GM23248 (cell line): ENCODE results near the gene UBXN6. TPM values are rescaled to one million over a fixed set of nuclear protein-coding genes. Genes with fewer than 3 reads are reported as not detected.

Experiments
- DNase-seq: peaks from one replicate; pipeline ENCODE4 v3.0.0-alpha.2; 2015
- H2AFZ ChIP-seq: fragments of 200-600 bp; sonication (generic); 2 replicates; pipeline ENCODE4 v1.6.1; 2016; ENCODE audit warnings: antibody characterized with exemption
- H3F3A ChIP-seq: fragments of 200-600 bp; sonication (generic); 2 replicates; pipeline ENCODE4 v1.6.1; 2016; ENCODE audit warnings: mild to moderate bottlenecking, antibody characterized with exemption, mixed run types; ENCODE audit not compliant: insufficient read depth
- H3K27ac ChIP-seq: fragments of 200-600 bp; sonication (generic); 2 replicates; pipeline ENCODE4 v1.5.1; 2016; ENCODE audit warnings: mild to moderate bottlenecking
- H3K27me3 ChIP-seq: fragments of 200-600 bp; sonication (generic); replicated peaks from 2 replicates; pipeline ENCODE4 v1.6.1; 2016; ENCODE audit warnings: mild to moderate bottlenecking; ENCODE audit not compliant: insufficient read depth
- H3K36me3 ChIP-seq: fragments of 200-600 bp; sonication (generic); 2 replicates; pipeline ENCODE4 v1.6.1; 2016; ENCODE audit warnings: low read depth, mild to moderate bottlenecking
- H3K4me1 ChIP-seq: fragments of 200-600 bp; sonication (generic); 2 replicates; pipeline ENCODE4 v1.6.1; 2016; ENCODE audit warnings: mild to moderate bottlenecking; ENCODE audit not compliant: insufficient read depth
- H3K4me2 ChIP-seq: fragments of 200-600 bp; sonication (generic); one replicate; pipeline ENCODE4 v1.6.1; 2016; ENCODE audit warnings: mild to moderate bottlenecking; ENCODE audit not compliant: unreplicated experiment
- H3K4me3 ChIP-seq: fragments of 200-600 bp; sonication (generic); 2 replicates; pipeline ENCODE4 v1.5.1; 2016; ENCODE audit warnings: mild to moderate bottlenecking
- H3K79me2 ChIP-seq: fragments of 200-600 bp; sonication (generic); 2 replicates; pipeline ENCODE4 v1.6.1; 2016; ENCODE audit warnings: mild to moderate bottlenecking; ENCODE audit not compliant: insufficient read depth
- H3K9ac ChIP-seq: fragments of 200-600 bp; sonication (generic); 2 replicates; pipeline ENCODE4 v1.6.1; 2016; ENCODE audit warnings: mild to moderate bottlenecking
- H3K9me2 ChIP-seq: fragments of 200-600 bp; sonication (generic); 2 replicates; pipeline ENCODE4 v1.6.1; 2016; ENCODE audit warnings: mixed run types, mild to moderate bottlenecking, moderate library complexity; ENCODE audit not compliant: insufficient read depth
- H3K9me3 ChIP-seq: fragments of 200-600 bp; sonication (generic); one replicate; pipeline ENCODE4 v1.6.1; 2017; ENCODE audit warnings: low read depth
- H4K20me1 ChIP-seq: fragments of 200-600 bp; sonication (generic); 2 replicates; pipeline ENCODE4 v1.6.0; 2016; ENCODE audit not compliant: insufficient read depth
- EZH2 ChIP-seq: fragments of 200-600 bp; sonication (generic); IDR thresholded peaks from 2 replicates; pipeline ENCODE4 v1.6.1; 2018; ENCODE audit warnings: antibody characterized with exemption, mild to moderate bottlenecking; ENCODE audit not compliant: insufficient read depth, poor library complexity, severe bottlenecking
- EZH2phosphoT487 ChIP-seq: fragments of 200-600 bp; sonication (generic); IDR thresholded peaks from 2 replicates; pipeline ENCODE4 v1.6.1; 2018; ENCODE audit warnings: antibody characterized with exemption, moderate library complexity, mild to moderate bottlenecking, low read depth; ENCODE audit not compliant: insufficient read depth
- WGBS, 2 experiments: methylation state at CpG; one replicate each; pipeline ENCODE4 v1.1.6; 2015 to 2017; ENCODE audit warnings: low lambda C conversion rate in 2 of 2, low coverage in 1 of 2; ENCODE audit errors: missing lambda C conversion rate in 2 of 2; 5-methylcytosine and 5-hydroxymethylcytosine counted together
- in situ Hi-C: fragments of 300-500 bp; cut with MboI; formaldehyde crosslinking; loops from 2 replicates; pipeline ENCODE4 v1.15.0; 2020
- polyA plus RNA-seq: library from polyadenylated mRNA; unstranded; fragments of >200 nt; fragmentation: Nextera tagmentation; extraction: Ambion mirVana; gene quantifications from 2 replicates; pipeline ENCODE4 v1.2.1, GENCODE V29; 2016
- total RNA-seq: library from RNA; depleted of rRNA; stranded (reverse); fragments of >200 nt; shearing (Covaris generic); gene quantifications from 2 replicates; pipeline ENCODE4 v1.2.3, GENCODE V29; 2014

UBXN6 gene
- total and polyA plus RNA-seq, 2 experiments from 2014 or later: 45.8 to 113 TPM

DNA sequence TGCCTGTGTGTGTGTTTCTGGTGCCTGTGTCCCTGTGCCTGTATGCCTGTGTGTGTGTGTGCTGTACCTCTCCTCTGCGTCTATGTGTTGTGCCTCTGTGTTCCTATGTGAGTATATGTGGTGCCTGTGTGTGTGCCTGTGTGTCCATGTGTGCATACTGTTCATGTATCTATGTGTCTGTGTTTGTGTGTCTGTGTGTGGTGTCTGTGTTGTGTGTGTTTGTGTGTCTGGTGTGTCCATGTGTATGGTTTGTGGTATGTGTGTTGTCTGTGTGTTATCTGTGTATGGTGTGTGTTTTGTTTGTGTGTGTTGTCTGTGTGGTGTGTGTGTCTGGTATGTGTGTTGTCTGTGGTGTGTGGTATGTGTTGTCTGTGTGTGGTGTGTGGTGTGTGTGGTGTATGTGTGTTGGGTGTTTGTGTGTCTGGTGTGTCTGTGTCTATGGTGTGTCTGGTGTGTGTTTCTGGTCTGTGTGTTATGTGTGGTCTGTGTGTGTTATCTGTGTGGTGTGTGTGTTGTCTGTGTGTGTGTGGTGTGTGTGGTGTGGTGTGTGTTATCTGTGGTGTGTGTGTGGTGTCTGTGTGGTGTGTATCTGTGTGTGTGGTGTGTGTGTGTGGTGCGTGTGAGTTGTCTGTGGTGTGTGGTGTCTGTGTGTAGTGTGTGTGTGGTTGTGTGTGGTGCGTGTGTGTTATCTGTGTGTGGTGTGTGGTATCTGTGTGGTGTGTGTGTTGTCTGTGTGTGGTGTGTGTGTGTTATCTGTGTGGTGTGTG lies 34.9 kb upstream of the UBXN6 start:
- H3K9ac ChIP-seq: no peak overlapping the region
- H3K4me1 ChIP-seq: no peaks in the 10 kb centered on the region
- no peak overlapping the region for H3K4me3 ChIP-seq
- peaks cover 4% of the 10 kb centered on the region; the same call in 1 of the 2 replicates for H3K36me3 ChIP-seq
- no peak overlapping the region for H2AFZ ChIP-seq
- DNase-seq: no peak
- H3K4me2 ChIP-seq: no peak overlapping the region
- in situ Hi-C loops: no loop called here
- WGBS, 2 experiments: 97 to 100% methylated on average over 2 to 3 of the region's 3 CpGs
- no peaks in the 10 kb centered on the region for H3K9me2 ChIP-seq
- TF ChIP-seq EZH2: no peak
- TF ChIP-seq EZH2phosphoT487: no peak
- no peaks in the 10 kb centered on the region for H3K9me3 ChIP-seq
- no peaks in the 10 kb centered on the region for H3K79me2 ChIP-seq
- H3K27me3 ChIP-seq: no peaks in the 10 kb centered on the region
- no peak overlapping the region for H3K27ac ChIP-seq
- H4K20me1 ChIP-seq: no peaks in the 10 kb centered on the region
- no peaks in the 10 kb centered on the region for H3F3A ChIP-seq

DNA sequence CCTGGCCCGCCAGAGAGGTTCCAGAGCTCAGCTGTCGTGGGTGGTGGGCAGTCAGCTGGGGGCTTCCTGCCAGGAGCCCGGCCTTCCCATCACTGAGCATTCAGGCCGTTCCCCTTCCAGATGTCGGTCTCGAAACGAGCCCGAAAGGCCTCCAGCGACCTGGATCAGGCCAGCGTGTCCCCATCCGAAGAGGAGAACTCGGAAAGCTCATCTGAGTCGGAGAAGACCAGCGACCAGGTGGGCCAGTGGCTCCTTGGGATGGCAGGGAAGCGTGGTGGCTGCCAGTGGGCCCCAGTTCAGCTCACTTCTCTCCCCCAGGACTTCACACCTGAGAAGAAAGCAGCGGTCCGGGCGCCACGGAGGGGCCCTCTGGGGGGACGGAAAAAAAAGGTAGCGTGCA lies 33.9 kb upstream of the UBXN6 start:
- no peaks in the 10 kb centered on the region for H3K9me2 ChIP-seq
- WGBS, 2 experiments: 97 to 98% methylated on average over 21 of the region's 21 CpGs
- H4K20me1 ChIP-seq: no peaks in the 10 kb centered on the region
- H3K79me2 ChIP-seq: no peaks in the 10 kb centered on the region
- DNase-seq: no peak
- no peak overlapping the region for H2AFZ ChIP-seq
- H3K4me1 ChIP-seq: no peaks in the 10 kb centered on the region
- H3K27ac ChIP-seq: no peak overlapping the region
- H3K4me3 ChIP-seq: no peak overlapping the region
- no peak overlapping the region for H3K9ac ChIP-seq
- peaks cover 4% of the 10 kb centered on the region; the same call in 1 of the 2 replicates for H3K36me3 ChIP-seq
- no peaks in the 10 kb centered on the region for H3K9me3 ChIP-seq
- TF ChIP-seq EZH2: no peak
- no peak for TF ChIP-seq EZH2phosphoT487
- H3F3A ChIP-seq: no peaks in the 10 kb centered on the region
- no peak overlapping the region for H3K4me2 ChIP-seq
- in situ Hi-C loops: no loop called here
- H3K27me3 ChIP-seq: no peaks in the 10 kb centered on the region

DNA sequence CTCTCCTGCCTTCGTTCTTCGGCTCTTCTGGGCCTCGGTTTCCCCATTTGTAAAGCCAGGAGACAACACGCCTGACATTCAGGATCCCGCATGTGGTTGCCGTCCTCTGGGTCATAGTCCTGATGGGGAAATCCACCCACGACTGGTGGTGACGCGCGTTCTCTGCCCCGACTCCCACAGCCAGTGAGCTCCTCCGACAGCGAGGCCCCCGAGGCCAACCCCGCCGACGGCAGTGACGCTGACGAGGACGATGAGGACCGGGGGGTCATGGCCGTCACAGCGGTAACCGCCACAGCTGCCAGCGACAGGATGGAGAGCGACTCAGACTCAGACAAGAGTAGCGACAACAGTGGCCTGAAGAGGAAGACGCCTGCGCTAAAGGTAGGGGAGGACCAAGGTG lies 30.9 kb upstream of the UBXN6 start:
- Histone ChIP-seq H3K27ac (no peak overlapping the region), H3K36me3 (peaks cover 4% of the 10 kb centered on the region; the same call in 1 of the 2 replicates), H3K9ac (no peak overlapping the region), H3K4me3 (no peak overlapping the region), H3K27me3 (no peaks in the 10 kb centered on the region), H4K20me1 (no peaks in the 10 kb centered on the region), H3K9me2 (no peaks in the 10 kb centered on the region), H2AFZ (no peak overlapping the region), H3K79me2 (no peaks in the 10 kb centered on the region), H3K4me1 (no peaks in the 10 kb centered on the region), H3K9me3 (no peaks in the 10 kb centered on the region), H3K4me2 (no peak overlapping the region), H3F3A (no peaks in the 10 kb centered on the region)
- DNase-seq: no peak
- in situ Hi-C loops: no loop called here
- TF ChIP-seq EZH2phosphoT487 (no peak), EZH2 (no peak)
- 95 to 96% methylated on average over 27 to 29 of the region's 29 CpGs for WGBS, 2 experiments

DNA sequence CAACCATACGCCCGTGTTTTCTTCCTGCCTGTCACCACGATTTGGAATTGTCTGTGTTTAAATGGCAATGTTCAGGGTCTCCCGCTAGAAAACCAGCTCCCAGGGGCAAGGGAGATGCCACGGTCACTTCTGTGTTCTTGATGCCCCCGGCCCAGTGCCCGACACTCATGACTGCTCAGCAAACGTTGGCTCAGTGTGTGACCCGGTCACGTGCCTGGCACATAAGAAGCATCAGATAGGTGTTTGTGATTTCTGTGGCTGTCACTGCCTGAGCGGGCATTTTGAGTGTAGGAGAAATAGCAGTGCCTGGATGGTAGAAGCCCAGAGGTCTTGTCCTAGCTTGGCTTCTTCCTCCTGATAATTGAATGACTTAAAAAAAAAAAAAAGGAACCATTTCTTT lies 30.0 kb upstream of the UBXN6 start:
- Histone ChIP-seq H3K9me3 (no peaks in the 10 kb centered on the region), H3K27me3 (no peaks in the 10 kb centered on the region), H2AFZ (no peak overlapping the region), H3F3A (no peaks in the 10 kb centered on the region), H3K27ac (no peak overlapping the region), H3K36me3 (peaks cover 4% of the 10 kb centered on the region; the same call in 1 of the 2 replicates), H3K79me2 (no peaks in the 10 kb centered on the region), H3K4me1 (no peaks in the 10 kb centered on the region), H3K9ac (no peak overlapping the region), H3K9me2 (no peaks in the 10 kb centered on the region), H3K4me2 (no peak overlapping the region), H3K4me3 (no peak overlapping the region), H4K20me1 (no peaks in the 10 kb centered on the region)
- in situ Hi-C loops: no loop called here
- no peak for DNase-seq
- TF ChIP-seq EZH2 (no peak), EZH2phosphoT487 (no peak)
- 87% methylated on average over 11 of the region's 11 CpGs for WGBS, 2 experiments
